ENCODE data around the gene APCDD1L. TPM values are rescaled to one million over a fixed set of nuclear protein-coding genes. Genes with fewer than 3 reads are reported as not detected.

The APCDD1L gene
- total and polyA plus RNA-seq, 8 donors: 0.16 to 1.8 (median 0.32) TPM

GRCh38 chr20:58513580-58514285 lies 1.5 kb downstream of the APCDD1L start:
- H3K27me3 ChIP-seq: peaks cover 0 to 14% (median 1%) of the 10 kb centered on the region in 4 donors
- intact Hi-C loops (cut with DNase I): no loop called here
- no peaks in the 10 kb centered on the region for H3K4me1 ChIP-seq
- H3K9me3 ChIP-seq: no peaks in the 10 kb centered on the region
- TF ChIP-seq, protein P1, sequence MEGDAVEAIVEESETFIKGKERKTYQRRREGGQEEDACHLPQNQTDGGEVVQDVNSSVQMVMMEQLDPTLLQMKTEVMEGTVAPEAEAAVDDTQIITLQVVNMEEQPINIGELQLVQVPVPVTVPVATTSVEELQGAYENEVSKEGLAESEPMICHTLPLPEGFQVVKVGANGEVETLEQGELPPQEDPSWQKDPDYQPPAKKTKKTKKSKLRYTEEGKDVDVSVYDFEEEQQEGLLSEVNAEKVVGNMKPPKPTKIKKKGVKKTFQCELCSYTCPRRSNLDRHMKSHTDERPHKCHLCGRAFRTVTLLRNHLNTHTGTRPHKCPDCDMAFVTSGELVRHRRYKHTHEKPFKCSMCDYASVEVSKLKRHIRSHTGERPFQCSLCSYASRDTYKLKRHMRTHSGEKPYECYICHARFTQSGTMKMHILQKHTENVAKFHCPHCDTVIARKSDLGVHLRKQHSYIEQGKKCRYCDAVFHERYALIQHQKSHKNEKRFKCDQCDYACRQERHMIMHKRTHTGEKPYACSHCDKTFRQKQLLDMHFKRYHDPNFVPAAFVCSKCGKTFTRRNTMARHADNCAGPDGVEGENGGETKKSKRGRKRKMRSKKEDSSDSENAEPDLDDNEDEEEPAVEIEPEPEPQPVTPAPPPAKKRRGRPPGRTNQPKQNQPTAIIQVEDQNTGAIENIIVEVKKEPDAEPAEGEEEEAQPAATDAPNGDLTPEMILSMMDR (IDR thresholded peaks at IDR 0.05): no peak
- no peak for DNase-seq
- no peak overlapping the region for H3K27ac ChIP-seq
- 40 to 49% methylated on average over 19 of the region's 19 CpGs for WGBS, 2 donors
- FAIRE-seq: no peak
- no peaks in the 10 kb centered on the region for H3K36me3 ChIP-seq
- ATAC-seq: no peak
- H3K4me3 ChIP-seq: no peak overlapping the region

GRCh38 chr20:58512808-58513552 lies 2.2 kb downstream of the APCDD1L start:
- intact Hi-C loops (cut with DNase I): no loop called here
- ATAC-seq (no peak), FAIRE-seq (no peak), DNase-seq (no peak)
- peaks cover 0 to 14% (median 1%) of the 10 kb centered on the region in 4 donors for H3K27me3 ChIP-seq
- H3K27ac ChIP-seq: no peak overlapping the region
- H3K4me3 ChIP-seq: no peak overlapping the region
- 36 to 41% methylated on average over 17 of the region's 17 CpGs for WGBS, 2 donors
- TF ChIP-seq, protein P1 (IDR thresholded peaks at IDR 0.05): no peak
- H3K4me1 ChIP-seq: no peaks in the 10 kb centered on the region
- H3K36me3 ChIP-seq: no peaks in the 10 kb centered on the region
- no peaks in the 10 kb centered on the region for H3K9me3 ChIP-seq

GRCh38 chr20:58511861-58512260 lies 3.3 kb downstream of the APCDD1L start:
- H3K36me3 ChIP-seq: no peaks in the 10 kb centered on the region
- no peaks in the 10 kb centered on the region for H3K9me3 ChIP-seq
- intact Hi-C loops (cut with DNase I): no loop called here
- H3K4me3 ChIP-seq: no peak overlapping the region
- FAIRE-seq: no peak
- ATAC-seq: no peak
- H3K27ac ChIP-seq: no peak overlapping the region
- DNase-seq: no peak
- peaks cover 0 to 14% (median 1%) of the 10 kb centered on the region in 4 donors for H3K27me3 ChIP-seq
- WGBS, 2 donors: 62 to 70% methylated on average over 9 of the region's 9 CpGs
- TF ChIP-seq, protein P1 (IDR thresholded peaks at IDR 0.05): no peak
- no peaks in the 10 kb centered on the region for H3K4me1 ChIP-seq

GRCh38 chr20:58511364-58511763 lies 3.8 kb downstream of the APCDD1L start:
- no peak overlapping the region for H3K27ac ChIP-seq
- intact Hi-C loops (cut with DNase I): no loop called here
- ATAC-seq (peak in 1 of 4 donors; percentile 31), FAIRE-seq (no peak), DNase-seq (no peak)
- H3K36me3 ChIP-seq: no peaks in the 10 kb centered on the region
- no peak overlapping the region for H3K4me3 ChIP-seq
- H3K9me3 ChIP-seq: no peaks in the 10 kb centered on the region
- H3K4me1 ChIP-seq: no peaks in the 10 kb centered on the region
- H3K27me3 ChIP-seq: peaks cover 0 to 14% (median 1%) of the 10 kb centered on the region in 4 donors
- WGBS, 2 donors: 17 to 21% methylated on average over 4 of the region's 4 CpGs
- TF ChIP-seq, protein P1 (IDR thresholded peaks at IDR 0.05): no peak

DNA sequence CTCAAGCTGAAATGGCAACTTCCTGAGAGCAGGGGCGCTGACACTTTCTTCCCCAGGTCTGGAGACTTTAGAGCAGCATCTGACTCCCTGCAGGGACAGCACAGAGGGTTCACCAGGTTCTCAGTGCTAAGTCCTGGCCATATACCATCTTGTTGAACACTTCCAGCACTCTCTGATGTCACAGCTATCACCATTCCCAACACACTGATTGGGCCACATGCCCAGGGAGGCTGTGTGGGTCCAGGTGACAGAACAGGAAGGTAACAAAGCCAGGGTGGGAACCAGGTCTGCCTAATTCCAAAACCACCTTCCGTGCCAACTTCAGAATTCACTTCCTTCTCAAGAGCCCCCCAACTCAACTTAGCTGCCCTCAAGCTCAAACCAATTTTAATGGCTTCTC lies 4.3 kb downstream of the APCDD1L start:
- no peak overlapping the region for H3K27ac ChIP-seq
- DNase-seq (no peak), FAIRE-seq (no peak), ATAC-seq (no peak)
- H3K9me3 ChIP-seq: no peaks in the 10 kb centered on the region
- TF ChIP-seq, protein P1 (IDR thresholded peaks at IDR 0.05): no peak
- no peak overlapping the region for H3K4me3 ChIP-seq
- 63 to 77% methylated on average over 2 of the region's 2 CpGs for WGBS, 2 donors
- H3K27me3 ChIP-seq: peaks cover 0 to 14% (median 1%) of the 10 kb centered on the region in 4 donors
- H3K36me3 ChIP-seq: no peaks in the 10 kb centered on the region
- intact Hi-C loops (cut with DNase I): no loop called here
- H3K4me1 ChIP-seq: no peaks in the 10 kb centered on the region
